Activated T-cell treated with anti-CD3 and anti-CD28 coated beads, Interleukin-2, amount 50 U/mL, for 48 hours (primary cell): ENCODE results near the gene NPHP3.
A peak's percentile ranks its signal among the peaks of the same experiment; 100 is the strongest.
"Not testable (repeated sequence)": the region's sequence is repeated elsewhere in the genome, so short reads cannot be mapped to it uniquely, and the experiment has no call there.

Experiments
- DNase-seq, 2 experiments: peaks; one replicate each; pipeline ENCODE4 v3.0.0-alpha.2; 2020

Gene NPHP3

GRCh38 chr3:132722165-132723023 lies at the start of gene NPHP3:
Gene NPHP3 (minus strand): TSS chr3:132722409. CDS start chr3:132722355, 54 bp downstream.
- DNase-seq: peak; percentile 94 to 95

GRCh38 chr3:132758740-132759139 lies 36.5 kb upstream of the NPHP3 start:
- DNase-seq: no peak

GRCh38 chr3:132756108-132756650 lies 34.0 kb upstream of the NPHP3 start:
- no peak for DNase-seq

GRCh38 chr3:132753946-132754345 lies 31.7 kb upstream of the NPHP3 start:
- no peak for DNase-seq

- DNase-seq: no peak
Measured at GRCh38 chr3:132749786-132750185, 27.6 kb upstream of the NPHP3 start.

GRCh38 chr3:132746720-132747119 lies 24.5 kb upstream of the NPHP3 start:
- DNase-seq: not testable (repeated sequence)

- DNase-seq: no peak
Measured at GRCh38 chr3:132738314-132738713, 16.1 kb upstream of the NPHP3 start.

GRCh38 chr3:132735589-132735988 lies 13.4 kb upstream of the NPHP3 start:
- no peak for DNase-seq

GRCh38 chr3:132730891-132731580 lies 8.8 kb upstream of the NPHP3 start:
- no peak for DNase-seq

GRCh38 chr3:132726341-132726823 lies 4.2 kb upstream of the NPHP3 start:
- no peak for DNase-seq

GRCh38 chr3:132723024-132723950 lies 1.1 kb upstream of the NPHP3 start:
- DNase-seq: no peak

- peak in 1 of 2 experiments; percentile 24 for DNase-seq
Measured at GRCh38 chr3:132721479-132722164, 587 bp downstream of the NPHP3 start.

- no peak for DNase-seq
Measured at GRCh38 chr3:132720228-132720627, 2.0 kb downstream of the NPHP3 start.

- no peak for DNase-seq
Measured at GRCh38 chr3:132716372-132716771, 5.8 kb downstream of the NPHP3 start.

- no peak for DNase-seq
Measured at GRCh38 chr3:132713977-132714727, 8.1 kb downstream of the NPHP3 start.

GRCh38 chr3:132710311-132710710 lies 11.9 kb downstream of the NPHP3 start:
- no peak for DNase-seq

- no peak for DNase-seq
Measured at GRCh38 chr3:132709761-132710160, 12.4 kb downstream of the NPHP3 start.

GRCh38 chr3:132703733-132704132 lies 18.5 kb downstream of the NPHP3 start:
- no peak for DNase-seq

- no peak for DNase-seq
Measured at GRCh38 chr3:132695422-132695821, 26.8 kb downstream of the NPHP3 start.

- DNase-seq: no peak
Measured at GRCh38 chr3:132694991-132695390, 27.2 kb downstream of the NPHP3 start.

- no peak for DNase-seq
Measured at GRCh38 chr3:132690040-132690439, 32.2 kb downstream of the NPHP3 start.
